Endothelial cell of umbilical vein (primary cell): ENCODE measurements around the gene AKAP13. TPM values are rescaled to one million over a fixed set of nuclear protein-coding genes. Genes with fewer than 3 reads are reported as not detected.

Experiments
- BruUV-seq: library from RNA; stranded (reverse); fragments of 400-500 nt; replicated peaks from 2 replicates; lab custom pipeline; 2021; lab: Mats Ljungman, UMichigan
- CTCF ChIA-PET: fragments of 300-600, 350-600 bp; sonication (Branson Sonifier 250); formaldehyde crosslinking; loops from one replicate; lab custom pipeline; 2021; ENCODE audit warnings: antibody characterized with exemption, inconsistent platforms; lab: Charles Lee
- POLR2A ChIA-PET: fragments of 300-600, 350-600 bp; sonication (Branson Sonifier 250); formaldehyde crosslinking; loops from one replicate; lab custom pipeline; 2021; ENCODE audit warnings: antibody characterized with exemption, inconsistent platforms; lab: Charles Lee
- DNase-seq: peaks from one replicate; pipeline ENCODE4 v3.0.0-alpha.2; 2011; ENCODE audit warnings: low read depth, low spot score
- FAIRE-seq: peaks from 2 replicates; lab custom pipeline; 2011; peaks lifted over from hg19 to GRCh38; lab: Jason Lieb, UNC
- H2AFZ ChIP-seq: 2 replicates; pipeline ENCODE4 v1.6.0; 2012; ENCODE audit warnings: low read depth, low read length, control low read depth, inconsistent platforms
- H3K27ac ChIP-seq: 2 replicates; pipeline ENCODE4 v1.5.1; 2011; ENCODE audit warnings: low read depth, mild to moderate bottlenecking, control low read depth, low read length, moderate library complexity; ENCODE audit not compliant: insufficient read depth
- H3K27me3 ChIP-seq, 2 experiments: 2 replicates each; pipeline versions ENCODE4 v1.6.0 to v1.6.1; 2011; ENCODE audit warnings: low read length in 2 of 2, mixed read lengths in 1 of 2; ENCODE audit not compliant: control insufficient read depth in 2 of 2, insufficient read depth in 2 of 2
- H3K36me3 ChIP-seq, 2 experiments: 2 replicates in 1 of 2; 3 replicates in 1 of 2; pipeline ENCODE4 v1.5.1; 2011; ENCODE audit warnings: low read length in 2 of 2, mild to moderate bottlenecking in 1 of 2, moderate library complexity in 1 of 2; ENCODE audit not compliant: control insufficient read depth in 2 of 2, insufficient read depth in 2 of 2; ENCODE audit errors: extremely low read depth in 1 of 2
- H3K4me1 ChIP-seq: 3 replicates; pipeline ENCODE4 v1.5.1; 2011; ENCODE audit warnings: mild to moderate bottlenecking, low read length; ENCODE audit not compliant: control insufficient read depth, insufficient read depth; ENCODE audit errors: extremely low read depth
- H3K4me2 ChIP-seq: 2 replicates; pipeline ENCODE4 v1.6.1; 2011; ENCODE audit warnings: low read length, control low read depth, mixed read lengths; ENCODE audit not compliant: insufficient read depth
- H3K4me3 ChIP-seq, 3 experiments: fragments of 200-600 bp in 1 of 3; sonication (generic), shearing (Covaris generic) in 1 of 3; replicated peaks in 1 of 3; 2 replicates each; pipeline ENCODE4 v1.5.1; 2011 to 2016; ENCODE audit warnings: control low read depth in 3 of 3, low read length in 3 of 3, mild to moderate bottlenecking in 2 of 3, inconsistent platforms in 1 of 3, low read depth in 1 of 3, moderate library complexity in 1 of 3; ENCODE audit not compliant: insufficient read depth in 1 of 3
- H3K79me2 ChIP-seq: 2 replicates; pipeline ENCODE4 v1.6.0; 2012; ENCODE audit warnings: low read length, inconsistent platforms; ENCODE audit not compliant: control insufficient read depth, insufficient read depth
- H3K9ac ChIP-seq: replicated peaks from 2 replicates; pipeline ENCODE3; 2011; ENCODE audit warnings: low read length, control low read depth; ENCODE audit not compliant: insufficient read depth; ENCODE audit errors: extremely low read depth
- H3K9me1 ChIP-seq: replicated peaks from 3 replicates; pipeline ENCODE4 v1.6.0; 2011; ENCODE audit warnings: mild to moderate bottlenecking, low read length; ENCODE audit not compliant: control insufficient read depth, insufficient read depth; ENCODE audit errors: extremely low read depth
- H3K9me3 ChIP-seq: replicated peaks from 2 replicates; pipeline ENCODE4 v1.5.1; 2012; ENCODE audit warnings: low read length, inconsistent platforms; ENCODE audit not compliant: control insufficient read depth, insufficient read depth
- H4K20me1 ChIP-seq: replicated peaks from 2 replicates; pipeline ENCODE3; 2011; ENCODE audit warnings: mild to moderate bottlenecking, low read length; ENCODE audit not compliant: control insufficient read depth, insufficient read depth; ENCODE audit errors: extremely low read depth
- EZH2 ChIP-seq: IDR thresholded peaks from 2 replicates; pipeline ENCODE4 v1.6.1; 2012; ENCODE audit warnings: borderline replicate concordance, low read depth, mild to moderate bottlenecking, moderate library complexity, low read length, inconsistent platforms; ENCODE audit not compliant: severe bottlenecking
- FOS ChIP-seq: IDR thresholded peaks from 2 replicates; pipeline ENCODE4 v1.6.1; 2011; ENCODE audit warnings: mild to moderate bottlenecking, low read length, moderate library complexity, borderline replicate concordance; ENCODE audit not compliant: insufficient read depth
- GATA2 ChIP-seq: IDR thresholded peaks from 2 replicates; pipeline ENCODE4 v1.7.0; 2011; ENCODE audit warnings: low read depth, mild to moderate bottlenecking, moderate library complexity, mixed read lengths, low read length; ENCODE audit not compliant: insufficient read length, insufficient read depth
- JUN ChIP-seq: IDR thresholded peaks from 2 replicates; pipeline ENCODE4 v1.6.1; 2011; ENCODE audit warnings: borderline replicate concordance, low read depth; ENCODE audit not compliant: insufficient read length, insufficient read depth
- MYC ChIP-seq: IDR thresholded peaks from one replicate; pipeline ENCODE4 v1.6.1; 2011; ENCODE audit warnings: mild to moderate bottlenecking, low read depth, low read length
- POLR2AphosphoS5 ChIP-seq: IDR thresholded peaks from 2 replicates; pipeline ENCODE4 v1.6.1; 2012; ENCODE audit warnings: low read depth, mild to moderate bottlenecking, control low read depth, low read length, moderate library complexity; ENCODE audit not compliant: insufficient read depth
- dilution Hi-C: fragments of 300-500 bp; cut with MboI; formaldehyde crosslinking; loops from one replicate; pipeline ENCODE4 v1.15.0; 2019; ENCODE audit warnings: low sequenced_read_pairs; ENCODE audit not compliant: extremely low pct_ligation_motif_present
- intact Hi-C: fragments of 100-400 bp; cut with micrococcal nuclease; formaldehyde crosslinking; loops from one replicate; pipeline ENCODE4 v1.10.0; 2022
- polyA plus RNA-seq, 4 experiments: library from polyadenylated mRNA; depleted of rRNA in 3 of 4; stranded (reverse) in 3 of 4; unstranded in 1 of 4; fragments of >200 nt; gene quantifications; 2 replicates each; pipeline versions ENCODE4 v1.2.1 to v1.2.3, GENCODE V29; 2011 to 2012; ENCODE audit warnings: missing spikeins in 1 of 4
- total RNA-seq: library from RNA; stranded (reverse); gene quantifications from 2 replicates; pipeline ENCODE4 v1.2.3, GENCODE V29; 2021
- TF ChIP-seq, protein P1 (sequence below), 2 donors: IDR thresholded peaks; 1 replicate in 1 of 2; 2 replicates in 1 of 2; pipeline ENCODE4 v1.5.1; 2011; ENCODE audit warnings: low read length in 2 of 2, mild to moderate bottlenecking in 2 of 2, moderate library complexity in 2 of 2, control low read depth in 1 of 2, inconsistent platforms in 1 of 2, low read depth in 1 of 2; ENCODE audit not compliant: insufficient read depth in 1 of 2; ENCODE audit errors: extremely low read depth in 1 of 2

AKAP13 gene
- total and polyA plus RNA-seq, 2 donors (not counting 3 experiments of a cell fraction or from before 2014, with no cell fraction given), result 22.8 to 87.8 TPM

DNA sequence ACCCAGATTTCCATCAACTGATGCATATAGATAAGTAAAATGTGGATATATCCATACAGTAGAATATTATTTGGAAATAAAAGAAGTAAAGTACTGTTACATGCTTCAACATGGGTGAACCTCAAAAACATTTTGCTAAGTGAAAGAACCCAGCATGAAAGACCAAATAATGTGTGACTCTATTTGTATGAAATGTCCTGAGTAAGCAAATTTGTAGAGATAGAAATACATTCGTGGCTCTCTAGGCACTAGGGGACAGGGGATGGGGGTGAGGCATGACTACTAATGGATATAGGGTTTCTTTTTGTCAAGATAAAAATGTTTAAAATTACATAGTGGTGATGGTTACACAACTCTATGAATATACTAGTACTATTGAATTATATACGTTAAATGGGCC is 250.6 kb downstream of the AKAP13 start:
- Histone ChIP-seq H3K9ac (no peak overlapping the region), H3K4me1 (peaks cover under 1% of the 10 kb centered on the region), H3K4me2 (no peak overlapping the region), H3K27ac (no peak overlapping the region), H3K4me3 (no peak overlapping the region), H3K79me2 (peaks cover 9% of the 10 kb centered on the region), H3K27me3 (no peaks in the 10 kb centered on the region), H3K9me1 (no peaks in the 10 kb centered on the region), H4K20me1 (no peaks in the 10 kb centered on the region), H3K36me3 (no peaks in the 10 kb centered on the region), H2AFZ (no peak overlapping the region), H3K9me3 (no peaks in the 10 kb centered on the region)
- BruUV-seq, result no TSS peak
- intact Hi-C loops, result no loop called here
- ChIA-PET POLR2A (no interaction called here), CTCF (no interaction called here)
- FAIRE-seq (no peak), DNase-seq (no peak)
- TF ChIP-seq MYC (no peak), GATA2 (no peak), FOS (no peak)
- dilution Hi-C loops, result no loop called here

DNA sequence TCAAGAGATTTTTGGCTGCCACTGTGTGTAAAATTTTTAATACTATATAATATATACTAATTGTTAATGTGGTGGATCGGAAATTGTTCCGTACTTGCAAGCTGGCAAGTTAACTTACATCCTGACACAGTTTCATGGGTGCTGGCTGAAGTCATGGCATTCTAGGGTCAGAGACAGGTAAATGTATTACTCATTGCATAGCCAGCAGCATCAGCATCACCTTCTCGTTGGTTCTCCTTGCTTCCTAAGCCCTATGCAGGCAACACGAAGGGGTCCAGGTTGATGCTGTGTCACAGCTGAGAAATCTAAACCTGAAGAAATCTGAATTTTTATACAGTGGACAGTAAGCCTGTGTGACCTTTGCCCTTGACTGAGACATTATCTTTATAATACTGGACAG is 251.6 kb downstream of the AKAP13 start:
- dilution Hi-C loops (no loop called here), intact Hi-C loops (no loop called here)
- H3K4me2 ChIP-seq, result no peak overlapping the region
- no peaks in the 10 kb centered on the region for H4K20me1 ChIP-seq
- FAIRE-seq (no peak), DNase-seq (no peak)
- TF ChIP-seq GATA2 (no peak), POLR2AphosphoS5 (no peak), JUN (no peak), EZH2 (no peak), FOS (no peak), MYC (no peak)
- TF ChIP-seq, protein P1, sequence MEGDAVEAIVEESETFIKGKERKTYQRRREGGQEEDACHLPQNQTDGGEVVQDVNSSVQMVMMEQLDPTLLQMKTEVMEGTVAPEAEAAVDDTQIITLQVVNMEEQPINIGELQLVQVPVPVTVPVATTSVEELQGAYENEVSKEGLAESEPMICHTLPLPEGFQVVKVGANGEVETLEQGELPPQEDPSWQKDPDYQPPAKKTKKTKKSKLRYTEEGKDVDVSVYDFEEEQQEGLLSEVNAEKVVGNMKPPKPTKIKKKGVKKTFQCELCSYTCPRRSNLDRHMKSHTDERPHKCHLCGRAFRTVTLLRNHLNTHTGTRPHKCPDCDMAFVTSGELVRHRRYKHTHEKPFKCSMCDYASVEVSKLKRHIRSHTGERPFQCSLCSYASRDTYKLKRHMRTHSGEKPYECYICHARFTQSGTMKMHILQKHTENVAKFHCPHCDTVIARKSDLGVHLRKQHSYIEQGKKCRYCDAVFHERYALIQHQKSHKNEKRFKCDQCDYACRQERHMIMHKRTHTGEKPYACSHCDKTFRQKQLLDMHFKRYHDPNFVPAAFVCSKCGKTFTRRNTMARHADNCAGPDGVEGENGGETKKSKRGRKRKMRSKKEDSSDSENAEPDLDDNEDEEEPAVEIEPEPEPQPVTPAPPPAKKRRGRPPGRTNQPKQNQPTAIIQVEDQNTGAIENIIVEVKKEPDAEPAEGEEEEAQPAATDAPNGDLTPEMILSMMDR (IDR thresholded peaks at IDR 0.05; ENCODE audit: extremely low read depth in 1 of 2, insufficient read depth in 1 of 2, low read depth in 1 of 2, low read length in 2 of 2), result no peak
- no peaks in the 10 kb centered on the region for H3K9me1 ChIP-seq
- H3K9me3 ChIP-seq, result no peaks in the 10 kb centered on the region
- H3K4me1 ChIP-seq, result peaks cover 3% of the 10 kb centered on the region
- no TSS peak for BruUV-seq
- H3K79me2 ChIP-seq, result peaks cover 9% of the 10 kb centered on the region
- H3K9ac ChIP-seq, result no peak overlapping the region
- H3K36me3 ChIP-seq, result no peaks in the 10 kb centered on the region
- ChIA-PET CTCF (no interaction called here), POLR2A (no interaction called here)
- no peak overlapping the region for H2AFZ ChIP-seq
- H3K27me3 ChIP-seq, result no peaks in the 10 kb centered on the region
- H3K27ac ChIP-seq, result no peak overlapping the region
- no peak overlapping the region for H3K4me3 ChIP-seq
